ENCODE results near the gene ACSS3. TPM values are rescaled to one million over a fixed set of nuclear protein-coding genes. Genes with fewer than 3 reads are reported as not detected.

ACSS3 gene
- polyA plus RNA-seq, 1 of the 3 experiments (the other 2 are of a cell fraction) = 0.02 TPM

DNA sequence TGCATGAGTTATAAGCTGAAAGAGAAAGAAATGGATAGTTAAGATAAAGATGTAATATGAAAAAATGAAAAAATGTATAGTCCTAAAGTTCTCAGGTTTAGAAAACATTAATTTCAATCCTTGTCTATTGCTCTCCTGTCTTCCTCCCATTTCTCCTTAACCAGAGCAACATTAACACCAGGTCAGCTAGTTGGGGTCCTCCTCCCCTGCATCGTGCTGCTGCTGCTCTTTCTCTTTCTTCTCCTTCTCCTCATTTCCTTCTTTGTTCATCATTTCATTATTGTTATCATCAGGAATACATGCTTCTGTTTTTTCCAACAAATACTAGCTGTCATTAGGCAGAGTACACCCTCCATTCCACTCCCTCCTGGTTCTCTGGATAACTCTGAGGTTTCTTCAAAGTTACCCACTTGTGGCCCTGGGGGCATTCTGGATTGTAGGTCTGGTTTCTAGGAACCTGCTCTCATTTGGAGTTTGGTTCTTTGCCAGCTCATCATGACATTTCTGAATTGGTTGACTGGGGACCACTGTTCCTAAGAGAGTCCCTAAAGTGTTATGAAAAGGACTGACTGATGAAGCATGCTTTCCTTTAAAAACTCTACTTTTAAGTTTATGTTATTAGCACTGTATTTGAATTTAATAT, 17.0 kb downstream of the ACSS3 start:
- no peaks in the 10 kb centered on the region for H4K20me1 ChIP-seq (ENCODE audit: insufficient read depth)
- ChIA-PET POLR2A (no interaction called here), CTCF (interaction anchor here (0.6 to 1.2 kb wide), 3 partner anchors 34 to 475 kb away, joined by 3 to 4 read pairs (median 3); no protein-coding TSS in a partner anchor)
- no peak for DNase-seq
- no peak overlapping the region for H3K4me2 ChIP-seq
- H3K9me3 ChIP-seq = no peaks in the 10 kb centered on the region
- TF ChIP-seq NFIC (IDR thresholded peaks at IDR 0.05; ENCODE audit: borderline replicate concordance) = no peak
- TF ChIP-seq JUND (IDR thresholded peaks at IDR 0.05) = no peak
- TF ChIP-seq TAF1 (IDR thresholded peaks at IDR 0.05; ENCODE audit: borderline replicate concordance, low read depth, low read length) = no peak
- no peak for TF ChIP-seq FOXM1 (IDR thresholded peaks at IDR 0.05; ENCODE audit: low read depth)
- TF ChIP-seq REST (IDR thresholded peaks at IDR 0.05; ENCODE audit: low read depth, low read length) = no peak
- no peak for TF ChIP-seq EP300 (IDR thresholded peaks at IDR 0.05; ENCODE audit: borderline replicate concordance in 1 of 2, low read depth in 1 of 2, low read length in 1 of 2)
- no peak for TF ChIP-seq RXRA (IDR thresholded peaks at IDR 0.05; ENCODE audit: borderline replicate concordance, low read depth)
- no peak for TF ChIP-seq TCF12 (IDR thresholded peaks at IDR 0.05)
- TF ChIP-seq EZH2phosphoT487 (IDR thresholded peaks at IDR 0.05; ENCODE audit: borderline replicate concordance, low read depth) = no peak
- TF ChIP-seq ELF1 (IDR thresholded peaks at IDR 0.05) = no peak
- TF ChIP-seq, protein P1, sequence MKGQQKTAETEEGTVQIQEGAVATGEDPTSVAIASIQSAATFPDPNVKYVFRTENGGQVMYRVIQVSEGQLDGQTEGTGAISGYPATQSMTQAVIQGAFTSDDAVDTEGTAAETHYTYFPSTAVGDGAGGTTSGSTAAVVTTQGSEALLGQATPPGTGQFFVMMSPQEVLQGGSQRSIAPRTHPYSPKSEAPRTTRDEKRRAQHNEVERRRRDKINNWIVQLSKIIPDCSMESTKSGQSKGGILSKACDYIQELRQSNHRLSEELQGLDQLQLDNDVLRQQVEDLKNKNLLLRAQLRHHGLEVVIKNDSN (IDR thresholded peaks at IDR 0.05; ENCODE audit: borderline replicate concordance, low read depth) = no peak
- TF ChIP-seq RFX5 (IDR thresholded peaks at IDR 0.05; ENCODE audit: low read length) = no peak
- TF ChIP-seq CTCF (IDR thresholded peaks at IDR 0.05) = no peak
- no peak for TF ChIP-seq POLR2AphosphoS5 (IDR thresholded peaks at IDR 0.05; ENCODE audit: low read depth, low read length)
- TF ChIP-seq TEAD4 (IDR thresholded peaks at IDR 0.05; ENCODE audit: borderline replicate concordance, insufficient read depth) = no peak
- no peak for TF ChIP-seq MEF2A (IDR thresholded peaks at IDR 0.05; ENCODE audit: borderline replicate concordance, low read depth)
- no peak for TF ChIP-seq RCOR1 (IDR thresholded peaks at IDR 0.05; ENCODE audit: low read length)
- no peak for TF ChIP-seq GABPA (IDR thresholded peaks at IDR 0.05; ENCODE audit: low read depth)
- TF ChIP-seq NRF1 (IDR thresholded peaks at IDR 0.05; ENCODE audit: low read depth, low read length) = no peak
- no peak for TF ChIP-seq FOSL2 (IDR thresholded peaks at IDR 0.05; ENCODE audit: borderline replicate concordance, low read depth)
- no peaks in the 10 kb centered on the region for H3K79me2 ChIP-seq (ENCODE audit: insufficient read depth)
- no peak overlapping the region for H2AFZ ChIP-seq (ENCODE audit: low read depth)
- no peak overlapping the region for H3K9ac ChIP-seq
- no peak overlapping the region for H3K27ac ChIP-seq (ENCODE audit: low read depth in 2 of 2, low read length in 1 of 2)
- H3K27me3 ChIP-seq (ENCODE audit: insufficient read depth) = no peaks in the 10 kb centered on the region
- WGBS (ENCODE audit: low lambda C conversion rate) = 3% methylated on average over 1 of the region's 1 CpG
- no peak overlapping the region for H3K4me3 ChIP-seq (ENCODE audit: low read depth in 2 of 2, low read length in 1 of 2)
- no peaks in the 10 kb centered on the region for H3K9me2 ChIP-seq
- no peaks in the 10 kb centered on the region for H3K36me3 ChIP-seq (replicated peaks in 1 of 2; ENCODE audit: control insufficient read depth in 1 of 2, insufficient read depth in 2 of 2, low read length in 1 of 2)
- H3F3A ChIP-seq (replicated peaks; ENCODE audit: insufficient read depth) = no peaks in the 10 kb centered on the region
- no peaks in the 10 kb centered on the region for H3K4me1 ChIP-seq (ENCODE audit: control insufficient read depth in 1 of 2, insufficient read depth in 2 of 2, low read depth in 1 of 2, low read length in 1 of 2)
